Osteocyte (in vitro differentiated cells): ENCODE data around the gene KLK13. TPM values are rescaled to one million over a fixed set of nuclear protein-coding genes. Genes with fewer than 3 reads are reported as not detected.

Source experiments
- DNase-seq: peaks from one replicate; pipeline ENCODE4 v3.0.0; 2021; ENCODE audit warnings: mixed read lengths; ENCODE audit not compliant: unreplicated experiment; ENCODE audit errors: extremely low spot score
- H3K27ac Mint-ChIP-seq: one replicate; pipeline ENCODE4 v1.8.0; 2021; ENCODE audit warnings: mild to moderate bottlenecking, mixed read lengths; ENCODE audit not compliant: unreplicated experiment
- H3K27me3 Mint-ChIP-seq: one replicate; pipeline ENCODE4 v1.8.0; 2021; ENCODE audit warnings: mixed read lengths; ENCODE audit not compliant: unreplicated experiment
- H3K36me3 Mint-ChIP-seq: one replicate; pipeline ENCODE4 v1.8.0; 2021; ENCODE audit warnings: mixed read lengths; ENCODE audit not compliant: unreplicated experiment
- H3K4me1 Mint-ChIP-seq: one replicate; pipeline ENCODE4 v1.8.0; 2021; ENCODE audit warnings: mixed read lengths; ENCODE audit not compliant: unreplicated experiment
- H3K4me3 Mint-ChIP-seq: one replicate; pipeline ENCODE4 v1.8.0; 2021; ENCODE audit warnings: mild to moderate bottlenecking, moderate library complexity, mixed read lengths; ENCODE audit not compliant: unreplicated experiment
- H3K9me3 Mint-ChIP-seq: one replicate; pipeline ENCODE4 v1.8.0; 2021; ENCODE audit warnings: mixed read lengths; ENCODE audit not compliant: unreplicated experiment
- total RNA-seq: library from RNA; stranded (reverse); gene quantifications from 2 replicates; pipeline ENCODE4 v1.2.1, GENCODE V29; 2021
- TF ChIP-seq, protein P1 (sequence below): fragments of 200-600 bp; sonication (generic); IDR thresholded peaks from 2 replicates; pipeline ENCODE4 v1.5.0; 2021; ENCODE audit warnings: antibody characterized with exemption, mild to moderate bottlenecking, moderate library complexity

The KLK13 gene
- total RNA-seq, 1 donor from 2014 or later = not detected

DNA sequence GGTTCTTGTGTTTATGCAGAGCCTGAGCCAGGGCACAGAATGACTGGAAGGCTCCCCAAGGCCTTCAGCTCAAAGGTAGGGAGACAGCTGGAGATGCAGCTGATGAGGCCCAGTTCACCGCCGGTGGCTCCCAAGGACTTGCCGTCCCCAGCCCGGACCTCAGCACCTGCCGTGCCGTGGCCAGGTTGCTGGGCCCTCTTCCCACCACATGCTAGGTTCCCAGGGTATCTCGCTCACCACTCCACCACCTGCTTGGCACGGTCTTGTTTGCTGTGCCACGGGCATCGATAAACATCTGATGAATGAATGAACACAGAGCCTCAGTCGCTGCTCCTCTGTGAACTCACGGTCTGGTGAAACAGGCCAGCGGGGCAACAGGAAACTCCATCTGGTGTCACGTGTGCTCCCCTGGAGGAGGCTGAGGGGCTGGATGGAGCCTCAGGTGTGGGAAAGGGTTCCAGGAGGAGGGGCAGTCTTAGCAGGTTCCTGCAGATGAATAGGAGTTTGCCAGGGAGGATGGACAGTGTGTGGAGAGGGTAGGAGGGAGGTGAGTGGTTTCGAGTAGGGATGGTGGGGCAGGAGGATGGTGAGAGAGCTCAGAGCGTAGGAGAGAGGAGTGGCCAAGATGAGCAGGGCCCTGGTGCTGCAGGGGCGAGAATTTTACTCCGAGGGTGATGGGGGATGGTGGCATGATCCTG, 21.4 kb upstream of the KLK13 start:
- Mint-ChIP-seq H3K4me3 (no peak overlapping the region), H3K27me3 (no peaks in the 10 kb centered on the region), H3K4me1 (no peaks in the 10 kb centered on the region), H3K27ac (no peak overlapping the region), H3K36me3 (no peaks in the 10 kb centered on the region), H3K9me3 (no peaks in the 10 kb centered on the region)
- no peak for DNase-seq
- TF ChIP-seq, protein P1, sequence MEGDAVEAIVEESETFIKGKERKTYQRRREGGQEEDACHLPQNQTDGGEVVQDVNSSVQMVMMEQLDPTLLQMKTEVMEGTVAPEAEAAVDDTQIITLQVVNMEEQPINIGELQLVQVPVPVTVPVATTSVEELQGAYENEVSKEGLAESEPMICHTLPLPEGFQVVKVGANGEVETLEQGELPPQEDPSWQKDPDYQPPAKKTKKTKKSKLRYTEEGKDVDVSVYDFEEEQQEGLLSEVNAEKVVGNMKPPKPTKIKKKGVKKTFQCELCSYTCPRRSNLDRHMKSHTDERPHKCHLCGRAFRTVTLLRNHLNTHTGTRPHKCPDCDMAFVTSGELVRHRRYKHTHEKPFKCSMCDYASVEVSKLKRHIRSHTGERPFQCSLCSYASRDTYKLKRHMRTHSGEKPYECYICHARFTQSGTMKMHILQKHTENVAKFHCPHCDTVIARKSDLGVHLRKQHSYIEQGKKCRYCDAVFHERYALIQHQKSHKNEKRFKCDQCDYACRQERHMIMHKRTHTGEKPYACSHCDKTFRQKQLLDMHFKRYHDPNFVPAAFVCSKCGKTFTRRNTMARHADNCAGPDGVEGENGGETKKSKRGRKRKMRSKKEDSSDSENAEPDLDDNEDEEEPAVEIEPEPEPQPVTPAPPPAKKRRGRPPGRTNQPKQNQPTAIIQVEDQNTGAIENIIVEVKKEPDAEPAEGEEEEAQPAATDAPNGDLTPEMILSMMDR = no peak

DNA sequence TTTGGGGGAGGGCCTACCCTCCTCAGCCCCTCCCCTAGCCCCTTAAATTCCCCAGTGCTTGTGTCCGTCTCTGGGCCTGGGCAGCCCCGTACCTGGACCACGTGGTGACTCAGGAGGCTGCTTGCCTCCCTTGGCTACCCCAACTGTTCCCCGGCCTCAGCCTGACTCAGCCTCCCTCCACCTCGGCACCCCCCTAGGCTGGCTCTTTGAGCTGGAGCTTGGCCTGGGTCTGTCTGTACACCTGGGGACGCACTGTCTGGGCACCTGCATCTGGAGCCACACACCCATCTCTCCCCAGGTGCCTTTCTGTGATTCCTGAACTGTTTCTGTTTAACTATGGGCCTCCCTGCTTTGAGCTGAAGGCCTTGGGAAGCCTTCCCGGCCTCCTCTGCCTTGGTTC, 19.6 kb upstream of the KLK13 start:
- H3K36me3 Mint-ChIP-seq = no peaks in the 10 kb centered on the region
- no peak overlapping the region for H3K27ac Mint-ChIP-seq
- no peaks in the 10 kb centered on the region for H3K4me1 Mint-ChIP-seq
- no peaks in the 10 kb centered on the region for H3K9me3 Mint-ChIP-seq
- no peaks in the 10 kb centered on the region for H3K27me3 Mint-ChIP-seq
- no peak for DNase-seq
- no peak overlapping the region for H3K4me3 Mint-ChIP-seq
- TF ChIP-seq, protein P1 = no peak

DNA sequence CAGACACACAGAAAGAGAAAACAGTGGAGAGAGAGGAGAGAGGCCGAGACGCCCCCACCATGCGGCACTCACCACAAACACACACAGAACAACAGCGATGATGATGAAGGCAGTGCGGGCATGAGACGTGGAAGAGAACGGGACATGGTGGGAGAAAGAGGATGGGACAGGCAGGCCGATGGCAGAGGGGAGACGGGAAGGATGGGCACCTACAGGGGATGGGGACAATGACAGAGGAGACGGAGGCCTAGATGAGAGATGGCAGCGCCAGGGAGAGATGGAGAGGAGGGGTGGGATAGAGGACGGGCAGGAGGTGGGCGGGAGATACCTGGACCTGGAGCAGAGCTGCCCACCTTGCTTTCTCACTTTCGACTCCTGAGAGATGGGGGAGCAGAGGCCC, 18.9 kb upstream of the KLK13 start:
- H3K27ac Mint-ChIP-seq = no peak overlapping the region
- H3K4me1 Mint-ChIP-seq = no peaks in the 10 kb centered on the region
- H3K36me3 Mint-ChIP-seq = no peaks in the 10 kb centered on the region
- no peak for DNase-seq
- no peaks in the 10 kb centered on the region for H3K27me3 Mint-ChIP-seq
- H3K4me3 Mint-ChIP-seq = no peak overlapping the region
- no peaks in the 10 kb centered on the region for H3K9me3 Mint-ChIP-seq
- TF ChIP-seq, protein P1 = no peak

DNA sequence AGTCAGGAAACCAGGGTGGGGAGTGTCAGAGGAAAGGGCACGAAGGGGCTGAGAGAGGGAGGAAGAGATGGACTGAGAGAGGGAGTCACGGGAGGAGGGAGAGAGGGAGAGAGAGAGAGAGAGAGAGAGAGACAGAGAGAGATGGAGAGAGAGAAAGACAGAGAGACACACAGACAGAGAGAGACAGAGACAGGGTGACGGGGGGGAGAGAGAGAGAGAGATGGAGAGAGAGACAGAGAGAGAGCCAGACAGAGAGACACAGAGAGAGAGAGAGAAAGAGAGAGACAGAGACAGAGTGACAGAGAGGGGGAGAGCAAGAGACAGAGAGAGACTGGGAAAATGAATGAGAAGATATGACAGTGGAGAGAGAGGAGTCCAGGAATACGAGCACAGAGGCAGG, 18.3 kb upstream of the KLK13 start:
- Mint-ChIP-seq H3K4me3 (no peak overlapping the region), H3K4me1 (no peaks in the 10 kb centered on the region), H3K27ac (no peak overlapping the region), H3K27me3 (no peaks in the 10 kb centered on the region), H3K36me3 (no peaks in the 10 kb centered on the region), H3K9me3 (no peaks in the 10 kb centered on the region)
- TF ChIP-seq, protein P1 = no peak
- no peak for DNase-seq

DNA sequence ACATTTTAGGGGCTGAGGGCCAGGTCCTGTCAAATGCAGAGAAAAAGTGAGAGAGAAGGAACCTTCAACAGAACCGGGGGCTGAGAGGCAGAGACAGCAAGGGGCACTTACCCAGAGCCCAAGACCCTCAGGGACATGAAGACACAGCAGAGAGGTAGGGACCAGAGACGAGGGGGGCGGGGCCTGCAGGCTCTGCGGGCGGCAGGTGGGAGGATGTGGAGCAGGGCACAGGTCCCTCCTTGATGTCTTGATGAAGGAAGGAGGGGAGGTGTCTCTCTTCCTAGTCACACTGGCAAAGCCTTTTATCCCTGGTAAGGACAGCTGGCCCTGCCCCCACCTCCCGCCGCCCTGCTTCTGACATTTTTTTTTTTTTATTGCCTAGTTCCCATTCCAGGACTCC, 17.7 kb upstream of the KLK13 start, which contains the start of gene KLK14:
Gene KLK14, minus strand, starts transcription at position 277 of the 400 bp plus-strand sequence. Its CDS starts 273 bp downstream, at position 4.
- H3K9me3 Mint-ChIP-seq = no peaks in the 10 kb centered on the region
- no peak within 1 kb of the TSS for H3K27ac Mint-ChIP-seq
- H3K4me3 Mint-ChIP-seq = no peak within 1 kb of the TSS
- TF ChIP-seq, protein P1 = no peak
- no peaks in the 10 kb centered on the region for H3K4me1 Mint-ChIP-seq
- DNase-seq = no peak
- H3K27me3 Mint-ChIP-seq = no peaks in the 10 kb centered on the region
- no peaks in the 10 kb centered on the region for H3K36me3 Mint-ChIP-seq
